22Rv1 (cell line): ENCODE measurements around the gene CCDC150.
"Not testable (repeated sequence)": the region's sequence is repeated elsewhere in the genome, so short reads cannot be mapped to it uniquely, and the experiment has no call there.

Experiments used
- CTCF ChIP-seq: fragments of 450-650 bp; IDR thresholded peaks from 2 replicates; pipeline ENCODE4 v1.5.1; 2017; ENCODE audit warnings: mild to moderate bottlenecking
- ZFX ChIP-seq: fragments of 450-650 bp; IDR thresholded peaks from 2 replicates; pipeline ENCODE4 v1.6.1; 2017; ENCODE audit warnings: antibody characterized with exemption, borderline replicate concordance

GRCh38 chr2:196710056-196710455 lies 70.5 kb downstream of the CCDC150 start:
- TF ChIP-seq CTCF, ZFX: not testable (repeated sequence)
